Aorta (tissue), 5 donors: ENCODE data around the gene FBXO42. TPM values are rescaled to one million over a fixed set of nuclear protein-coding genes. Genes with fewer than 3 reads are reported as not detected.
"Not testable (repeated sequence)": the region's sequence is repeated elsewhere in the genome, so short reads cannot be mapped to it uniquely, and the experiment has no call there.

Source experiments
- ATAC-seq: fragments of 200-7000 bp; cut with Tn5 transposase; one replicate; pipeline ENCODE4 v1.9.1; 2022; ENCODE audit warnings: moderate library complexity; ENCODE audit not compliant: low FRiP score
- DNase-seq, 2 donors: peaks; one replicate each; pipeline ENCODE4 v3.0.0-alpha.2; 2020
- H3K27ac ChIP-seq, 2 donors: one replicate each; pipeline ENCODE4 v1.5.1; 2013; ENCODE audit warnings: low read length in 2 of 2, mild to moderate bottlenecking in 2 of 2, moderate library complexity in 2 of 2, control low read depth in 1 of 2, inconsistent platforms in 1 of 2, low read depth in 1 of 2
- H3K27me3 ChIP-seq, 2 donors: one replicate each; pipeline ENCODE4 v1.6.1; 2013; ENCODE audit warnings: control low read depth in 1 of 2, low read length in 1 of 2, mild to moderate bottlenecking in 1 of 2, moderate library complexity in 1 of 2; ENCODE audit not compliant: insufficient read depth in 2 of 2, control insufficient read depth in 1 of 2
- H3K36me3 ChIP-seq, 2 donors: one replicate each; pipeline ENCODE4 v1.6.1; 2013; ENCODE audit warnings: control low read depth in 1 of 2, low read length in 1 of 2, mild to moderate bottlenecking in 1 of 2; ENCODE audit not compliant: insufficient read depth in 2 of 2, control insufficient read depth in 1 of 2
- H3K4me1 ChIP-seq, 2 donors: one replicate each; pipeline ENCODE4 v1.6.1; 2013; ENCODE audit warnings: low read length in 2 of 2, control low read depth in 1 of 2, mild to moderate bottlenecking in 1 of 2, moderate library complexity in 1 of 2; ENCODE audit not compliant: insufficient read depth in 2 of 2, control insufficient read depth in 1 of 2
- H3K4me3 ChIP-seq, 2 donors: one replicate each; pipeline ENCODE4 v1.5.1; 2013; ENCODE audit warnings: low read length in 2 of 2, control low read depth in 1 of 2, mild to moderate bottlenecking in 1 of 2
- H3K9me3 ChIP-seq: one replicate; pipeline ENCODE4 v1.6.1; 2013; ENCODE audit warnings: mild to moderate bottlenecking, low read length; ENCODE audit not compliant: control insufficient read depth
- WGBS, 2 donors: extraction: QIAGEN DNeasy Blood & Tissue Kit; methylation state at CpG; one replicate each; pipeline ENCODE4 v1.1.7; 2013; 5-methylcytosine and 5-hydroxymethylcytosine counted together
- intact Hi-C, 2 donors: fragments of 100-400 bp; cut with DNase I; formaldehyde crosslinking; loops; one replicate each; pipeline versions ENCODE4 v1.14.2 to v1.15.0; 2022
- polyA plus RNA-seq, 2 donors: library from polyadenylated mRNA; stranded (reverse); fragments of 200-250 nt; gene quantifications; one replicate each; pipeline ENCODE4 v1.2.3, GENCODE V29; 2013
- total RNA-seq, 2 donors: library from RNA; stranded (reverse); fragmentation: NEBNext Ultra II Directional; extraction: Animal tissue kit (Norgen Biotek cat#: 25700); gene quantifications; one replicate each; pipeline ENCODE4 v1.2.1, GENCODE V29; 2021
- donor health status: healthy with polysubstance abuse.
- donor health status: Bipolar disorder and iron deficiency.
- donor health status: DM: no; HTN: no; CAD: no.
- donor health status: DM: no; HTN: no; CAD: no.
- donor health status: DM: yes; HTN: yes; CAD: no.

FBXO42 gene
- total and polyA plus RNA-seq, 4 donors: 9.4 to 33.3 (median 32.9) TPM

DNA sequence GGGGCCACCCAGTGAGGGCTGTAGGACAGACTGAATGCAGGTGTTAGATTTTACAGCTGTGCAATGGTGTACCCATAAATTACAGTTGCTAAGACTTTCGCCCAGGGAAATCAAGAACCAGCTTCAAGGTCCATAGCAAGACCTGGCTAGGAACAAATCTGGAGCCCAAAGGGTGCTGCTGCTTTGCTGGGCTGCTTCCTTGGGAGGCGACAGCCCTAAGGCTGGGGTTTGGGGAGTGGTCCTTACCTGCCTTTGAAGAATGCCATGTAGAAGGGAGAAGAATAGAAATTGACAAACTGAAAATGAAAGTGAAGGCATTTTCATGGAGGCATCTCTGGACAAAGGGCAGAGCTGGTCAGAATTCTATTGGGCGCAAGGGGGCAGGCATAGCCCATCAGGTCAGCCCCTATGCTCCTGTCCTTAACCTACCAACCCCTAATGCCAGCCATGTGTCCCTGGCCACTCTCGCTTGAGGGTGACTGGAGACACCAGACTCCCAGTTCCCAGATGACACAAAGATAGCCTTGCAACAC, 132.2 kb downstream of the FBXO42 start:
- intact Hi-C loops: no loop called here
- no peak overlapping the region for H3K4me3 ChIP-seq
- DNase-seq: no peak
- WGBS, 2 donors: 95 to 99% methylated on average over 4 of the region's 4 CpGs
- H3K36me3 ChIP-seq: no peaks in the 10 kb centered on the region
- no peak for ATAC-seq
- H3K27me3 ChIP-seq: no peaks in the 10 kb centered on the region
- no peaks in the 10 kb centered on the region for H3K4me1 ChIP-seq
- H3K27ac ChIP-seq: no peak overlapping the region
- no peaks in the 10 kb centered on the region for H3K9me3 ChIP-seq

DNA sequence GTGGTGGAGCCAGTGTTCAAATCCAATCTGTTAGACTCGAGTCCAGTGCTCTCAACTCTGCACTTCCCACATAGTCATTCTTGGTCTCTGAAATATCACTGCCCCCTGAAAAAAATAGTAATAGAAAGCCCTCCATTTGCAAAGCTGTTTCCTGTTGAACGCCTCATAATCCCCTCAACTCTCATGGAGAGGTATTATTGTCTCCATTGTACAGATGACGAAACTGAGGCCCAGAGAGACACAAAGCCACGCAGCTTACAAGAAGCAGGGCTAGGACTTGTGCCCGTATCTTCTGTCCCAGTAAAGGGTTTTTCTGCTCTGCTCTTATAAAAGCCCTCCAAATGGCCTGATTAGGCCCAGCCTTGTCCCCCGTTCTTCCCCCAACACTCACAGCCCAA, 133.6 kb downstream of the FBXO42 start:
- intact Hi-C loops: no loop called here
- Histone ChIP-seq H3K27ac (no peak overlapping the region), H3K36me3 (no peaks in the 10 kb centered on the region), H3K9me3 (no peaks in the 10 kb centered on the region), H3K27me3 (no peaks in the 10 kb centered on the region), H3K4me3 (no peak overlapping the region), H3K4me1 (no peaks in the 10 kb centered on the region)
- DNase-seq (no peak), ATAC-seq (no peak)
- 96 to 98% methylated on average over 6 of the region's 6 CpGs for WGBS, 2 donors

DNA sequence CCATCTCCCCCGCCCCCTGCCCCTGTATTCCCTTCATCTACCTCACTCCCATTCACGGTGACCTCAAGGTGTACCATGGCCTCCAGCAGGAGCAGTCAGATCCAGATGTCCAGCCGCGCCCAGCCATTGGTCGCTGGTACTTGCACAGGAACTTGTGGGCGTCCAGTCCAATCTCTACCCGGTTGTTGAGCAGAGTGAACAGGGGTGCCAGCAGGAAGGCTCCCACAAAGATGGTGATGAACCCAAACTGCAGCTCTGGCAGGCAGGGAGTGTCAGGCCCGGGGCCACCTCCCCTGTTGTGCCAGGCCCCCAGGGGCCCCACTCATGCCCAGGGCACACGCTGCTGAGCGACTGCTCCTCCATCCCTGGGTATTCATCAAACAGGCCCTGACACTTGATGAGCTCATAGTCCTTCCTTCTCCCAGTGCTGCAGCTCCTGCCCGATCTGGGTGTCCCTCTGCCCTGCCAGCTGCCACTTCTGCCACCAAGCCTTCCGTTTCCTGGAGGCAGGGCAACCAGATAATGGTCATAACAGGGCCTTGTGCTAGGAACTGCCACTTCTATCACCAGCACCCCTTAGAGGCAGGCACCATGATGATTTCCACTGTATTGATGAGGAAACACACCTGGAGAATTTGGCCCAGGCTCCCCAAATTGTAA, 134.1 kb downstream of the FBXO42 start:
- ATAC-seq: no peak
- no peak overlapping the region for H3K4me3 ChIP-seq
- no peaks in the 10 kb centered on the region for H3K4me1 ChIP-seq
- 90 to 93% methylated on average over 12 of the region's 12 CpGs for WGBS, 2 donors
- H3K27ac ChIP-seq: no peak overlapping the region
- H3K27me3 ChIP-seq: no peaks in the 10 kb centered on the region
- intact Hi-C loops: no loop called here
- H3K36me3 ChIP-seq: no peaks in the 10 kb centered on the region
- H3K9me3 ChIP-seq: no peaks in the 10 kb centered on the region
- no peak for DNase-seq

DNA sequence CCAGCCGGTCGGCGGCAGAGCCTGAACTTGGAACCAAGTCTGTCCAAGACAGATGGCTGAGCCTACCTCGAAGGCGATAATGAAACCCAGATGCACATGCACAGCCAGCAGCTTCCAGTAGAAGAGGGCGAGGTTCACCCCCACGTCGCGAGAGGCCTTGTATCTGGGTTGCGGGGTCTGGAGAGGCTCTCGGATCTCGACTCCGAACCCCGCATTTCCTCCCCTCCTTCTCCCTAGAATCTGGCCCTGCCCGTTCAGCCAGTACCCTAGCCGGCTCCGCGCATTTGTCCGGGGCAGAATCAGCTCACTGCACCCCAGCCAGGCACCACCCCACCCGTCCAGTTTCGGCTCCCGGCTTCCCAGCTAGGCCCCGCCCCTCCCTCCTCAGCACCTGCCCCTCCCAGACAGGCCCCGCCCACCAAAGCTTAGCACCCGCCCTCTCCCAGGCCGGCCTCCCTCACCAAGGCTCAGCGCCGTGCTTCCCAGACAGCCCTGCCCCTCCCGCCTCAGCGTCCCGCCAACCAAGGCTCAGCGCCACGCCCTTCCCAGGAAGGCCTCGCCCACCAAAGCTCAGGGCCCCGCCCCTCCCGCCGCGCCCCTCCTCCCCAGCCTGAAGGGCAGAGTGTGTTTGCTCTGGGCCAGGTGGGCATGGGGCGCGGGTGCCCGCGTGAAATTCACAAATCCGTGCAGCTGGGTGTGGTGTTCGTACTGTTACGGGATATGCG, 135.1 kb downstream of the FBXO42 start:
- Histone ChIP-seq H3K4me1 (no peaks in the 10 kb centered on the region), H3K27ac (no peak overlapping the region), H3K27me3 (no peaks in the 10 kb centered on the region), H3K4me3 (peak overlapping the region in 1 of 2 donors; percentile 31), H3K36me3 (no peaks in the 10 kb centered on the region), H3K9me3 (no peaks in the 10 kb centered on the region)
- DNase-seq (peak; percentile 99 to 100), ATAC-seq (peak; percentile 98)
- intact Hi-C loops: no loop called here
- WGBS, 2 donors: 3 to 5% methylated on average over 46 of the region's 46 CpGs

DNA sequence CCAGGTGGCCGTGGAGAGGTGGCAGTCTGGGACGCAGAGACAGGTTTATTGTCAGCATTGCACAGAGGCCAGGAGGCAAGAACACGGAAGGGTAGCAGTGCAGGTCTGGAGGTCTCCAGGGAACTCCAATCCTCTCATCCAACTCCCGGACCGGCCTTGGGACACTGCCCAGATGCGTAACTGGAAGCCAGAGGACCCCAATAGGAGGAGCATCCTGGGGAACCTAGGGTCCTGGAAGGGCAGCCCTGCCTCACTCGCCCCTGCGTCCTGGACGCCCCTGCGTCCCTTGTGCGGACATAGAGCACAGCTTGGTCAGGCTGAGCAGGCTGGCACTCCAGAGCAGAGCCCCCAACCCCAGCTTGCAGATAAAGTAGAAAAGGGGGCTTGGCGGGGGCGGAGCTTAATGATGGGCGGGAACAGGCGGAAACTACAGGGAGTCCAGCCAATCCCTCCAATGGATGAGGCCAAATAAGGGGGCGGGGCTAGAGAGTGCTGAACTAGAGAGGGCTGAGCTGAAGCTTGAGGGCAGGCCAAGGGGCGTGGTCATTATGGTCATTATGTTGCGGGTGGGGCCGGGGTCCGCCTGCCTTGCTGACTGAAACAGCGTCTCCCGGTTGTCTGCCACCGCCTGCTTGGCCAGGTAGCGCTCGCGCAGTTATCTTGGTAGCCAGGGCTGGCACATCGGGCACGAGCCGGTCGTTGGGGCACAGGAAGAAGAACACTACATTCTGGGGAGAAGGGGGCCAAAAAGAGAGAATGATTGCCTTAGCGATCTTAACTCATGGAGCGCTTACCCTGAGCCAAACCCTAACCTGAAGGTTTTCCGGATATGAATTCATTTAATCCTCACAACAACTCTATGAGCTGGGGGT, 136.2 kb downstream of the FBXO42 start:
- H3K4me1 ChIP-seq: no peaks in the 10 kb centered on the region
- no peaks in the 10 kb centered on the region for H3K27me3 ChIP-seq
- DNase-seq (peak; percentile 93 to 94), ATAC-seq (peak; percentile 63)
- no peaks in the 10 kb centered on the region for H3K9me3 ChIP-seq
- 9 to 13% methylated on average over 33 of the region's 33 CpGs for WGBS, 2 donors
- H3K27ac ChIP-seq: no peak overlapping the region
- intact Hi-C loops: no loop called here
- H3K36me3 ChIP-seq: no peaks in the 10 kb centered on the region
- no peak overlapping the region for H3K4me3 ChIP-seq

DNA sequence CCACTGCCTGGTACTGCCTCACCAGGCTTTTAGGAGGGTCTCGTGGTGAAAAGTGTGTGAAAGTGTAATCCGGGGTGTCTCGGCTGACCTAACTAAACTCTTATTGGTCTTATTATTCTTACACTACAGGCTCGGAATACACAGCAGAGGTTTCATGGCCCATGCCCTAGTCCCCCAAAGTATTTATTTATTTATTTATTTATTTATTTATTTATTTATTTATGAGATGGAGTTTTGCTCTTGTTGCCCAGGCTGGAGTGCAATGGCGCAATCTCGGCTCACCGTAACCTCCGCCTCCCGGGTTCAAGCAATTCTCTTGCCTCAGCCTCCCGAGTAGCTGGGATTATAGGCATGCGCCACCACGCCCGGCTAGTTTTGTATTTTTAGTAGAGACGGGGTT, 137.0 kb downstream of the FBXO42 start:
- WGBS, 2 donors: 93% methylated on average over 14 of the region's 14 CpGs
- H3K4me1 ChIP-seq, H3K36me3 ChIP-seq, H3K27me3 ChIP-seq, H3K9me3 ChIP-seq, intact Hi-C loops, DNase-seq, H3K27ac ChIP-seq, H3K4me3 ChIP-seq, ATAC-seq: not testable (repeated sequence)

DNA sequence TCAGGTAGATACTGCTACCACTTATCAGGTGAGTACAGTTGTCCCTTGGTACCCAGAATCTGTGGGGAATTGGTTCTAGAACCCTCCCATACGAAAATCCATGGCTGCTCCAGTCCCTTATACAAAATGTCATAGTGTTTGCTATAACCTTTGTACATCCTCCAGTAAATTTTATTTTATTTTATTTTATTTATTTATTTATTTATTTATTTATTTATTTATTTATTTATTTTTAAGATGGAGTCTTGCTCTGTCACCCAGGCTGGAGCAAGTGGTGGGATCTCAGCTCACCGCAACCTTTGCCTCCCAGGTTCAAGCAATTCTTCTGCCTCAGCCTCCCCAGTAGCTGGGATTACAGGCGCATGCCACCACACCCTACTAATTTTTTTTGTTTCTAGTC, 138.7 kb downstream of the FBXO42 start:
- WGBS, 2 donors: 91 to 95% methylated on average over 3 of the region's 3 CpGs
- H3K27me3 ChIP-seq, H3K36me3 ChIP-seq, H3K4me1 ChIP-seq, DNase-seq, ATAC-seq, H3K4me3 ChIP-seq, H3K27ac ChIP-seq, intact Hi-C loops, H3K9me3 ChIP-seq: not testable (repeated sequence)

DNA sequence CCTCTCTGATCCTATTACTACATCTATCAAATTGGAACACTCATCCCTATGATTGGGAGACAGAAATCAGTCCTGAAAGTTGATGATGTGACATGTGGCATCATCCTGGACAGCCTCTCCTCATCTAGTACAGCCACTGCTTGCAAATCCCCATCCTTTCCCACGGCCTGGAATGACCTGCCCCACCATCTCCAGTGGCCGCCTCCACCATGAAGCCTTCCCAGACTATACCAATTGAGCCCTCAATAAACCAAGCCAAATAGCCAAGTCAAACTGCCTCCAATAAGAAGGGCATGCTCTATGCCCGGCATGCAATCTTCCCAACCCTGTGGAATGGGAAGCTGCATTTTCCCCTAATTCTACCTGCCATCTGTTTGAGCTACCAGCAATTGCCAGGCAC, 139.3 kb downstream of the FBXO42 start:
- intact Hi-C loops: no loop called here
- DNase-seq (no peak), ATAC-seq (no peak)
- WGBS, 2 donors: 58 to 74% methylated on average over 3 of the region's 3 CpGs
- Histone ChIP-seq H3K27ac (no peak overlapping the region), H3K9me3 (no peaks in the 10 kb centered on the region), H3K4me3 (no peak overlapping the region), H3K4me1 (no peaks in the 10 kb centered on the region), H3K27me3 (no peaks in the 10 kb centered on the region), H3K36me3 (no peaks in the 10 kb centered on the region)
